Neural progenitor cell (in vitro differentiated cells): ENCODE results near the gene TUBB4B.

Experiments used
- CTCF ChIP-seq: fragments of 200-600 bp; sonication (generic); IDR thresholded peaks from 2 replicates; pipeline ENCODE4 v1.5.1; 2017; ENCODE audit warnings: antibody characterized with exemption, mild to moderate bottlenecking
- EZH2 ChIP-seq: fragments of 200-600 bp; sonication (generic); IDR thresholded peaks from 2 replicates; pipeline ENCODE4 v1.6.1; 2017; ENCODE audit warnings: antibody characterized with exemption, mild to moderate bottlenecking, moderate library complexity

GRCh38 chr9:137222190-137223077 lies 18.7 kb upstream of the TUBB4B start, which contains the start of gene RNF208:
- TF ChIP-seq CTCF (no peak), EZH2 (peak; percentile 58)
